ENCODE results near the gene RAB38.

- TF ChIP-seq YY1 (IDR thresholded peaks at IDR 0.05; ENCODE audit: insufficient read depth, insufficient read length) (no peak), ZNF274 (IDR thresholded peaks at IDR 0.05; ENCODE audit: low read depth, low read length) (no peak)
These were observed 6.5 kb upstream of the RAB38 start for GRCh38 chr11:88181776-88182175.
